Astrocyte (in vitro differentiated cells and primary cell): ENCODE measurements around the gene UBE2E1.

ENCODE experiments used
- CTCF ChIP-seq: IDR thresholded peaks from 2 replicates; pipeline ENCODE4 v1.5.1; 2011; ENCODE audit warnings: low read depth, mild to moderate bottlenecking, inconsistent platforms, low read length, moderate library complexity; ENCODE audit not compliant: insufficient read depth
- EZH2 ChIP-seq: IDR thresholded peaks from 2 replicates; pipeline ENCODE4 v1.6.1; 2012; ENCODE audit warnings: mild to moderate bottlenecking, low read length, inconsistent platforms; ENCODE audit not compliant: insufficient read depth

- TF ChIP-seq CTCF = no peak
- TF ChIP-seq EZH2 = no peak
Observed at GRCh38 chr3:23797491-23797890, 8.3 kb upstream of the UBE2E1 start.
